C4-2B (cell line): Measurements from ENCODE around the gene ANKRD12.

ENCODE experiments used
- CTCF ChIP-seq: fragments of 450-650 bp; conservative IDR thresholded peaks from 2 replicates; pipeline ENCODE4 v1.5.1; 2017; ENCODE audit warnings: mild to moderate bottlenecking
- ZFX ChIP-seq: fragments of 450-650 bp; IDR thresholded peaks from 2 replicates; pipeline ENCODE4 v1.6.1; 2017

- TF ChIP-seq CTCF (no peak), ZFX (no peak)
These were observed 101.4 kb downstream of the ANKRD12 start for GRCh38 chr18:9237981-9238380.
